ENCODE data around the gene FAM89B.

FAM89B gene

DNA sequence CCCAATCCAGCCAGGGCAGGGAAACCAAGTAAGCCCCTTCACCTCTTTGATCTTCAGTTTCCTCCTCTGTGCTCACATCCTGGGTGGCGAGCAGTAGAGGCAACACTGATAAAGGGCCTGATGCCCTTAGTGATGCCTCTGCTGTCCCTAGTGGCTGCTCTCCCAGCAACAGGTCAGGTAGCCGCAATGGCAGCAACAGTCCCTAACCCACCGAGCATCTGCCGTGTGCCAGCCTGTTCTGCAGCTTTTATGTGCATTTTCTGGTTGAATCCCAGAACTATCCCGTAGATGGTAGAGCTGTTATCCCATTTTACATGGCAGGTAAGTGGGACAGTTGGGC is 42.2 kb upstream of the FAM89B start:
- no peak overlapping the region for H3K27ac ChIP-seq (ENCODE audit: low read depth, low read length)
- H3K36me3 ChIP-seq (ENCODE audit: control insufficient read depth, insufficient read depth, low read length): peaks cover 66% of the 10 kb centered on the region
- H3K9ac ChIP-seq (ENCODE audit: low read length): no peak overlapping the region
- peaks cover 6% of the 10 kb centered on the region for H3K4me1 ChIP-seq (ENCODE audit: control insufficient read depth, insufficient read depth, low read length)
- no peaks in the 10 kb centered on the region for H3K9me3 ChIP-seq (ENCODE audit: control insufficient read depth, insufficient read depth, low read depth, low read length)
- H3K4me3 ChIP-seq (ENCODE audit: low read depth, low read length): no peak overlapping the region
- H3K27me3 ChIP-seq (ENCODE audit: control insufficient read depth, insufficient read depth, low read length): no peaks in the 10 kb centered on the region

DNA sequence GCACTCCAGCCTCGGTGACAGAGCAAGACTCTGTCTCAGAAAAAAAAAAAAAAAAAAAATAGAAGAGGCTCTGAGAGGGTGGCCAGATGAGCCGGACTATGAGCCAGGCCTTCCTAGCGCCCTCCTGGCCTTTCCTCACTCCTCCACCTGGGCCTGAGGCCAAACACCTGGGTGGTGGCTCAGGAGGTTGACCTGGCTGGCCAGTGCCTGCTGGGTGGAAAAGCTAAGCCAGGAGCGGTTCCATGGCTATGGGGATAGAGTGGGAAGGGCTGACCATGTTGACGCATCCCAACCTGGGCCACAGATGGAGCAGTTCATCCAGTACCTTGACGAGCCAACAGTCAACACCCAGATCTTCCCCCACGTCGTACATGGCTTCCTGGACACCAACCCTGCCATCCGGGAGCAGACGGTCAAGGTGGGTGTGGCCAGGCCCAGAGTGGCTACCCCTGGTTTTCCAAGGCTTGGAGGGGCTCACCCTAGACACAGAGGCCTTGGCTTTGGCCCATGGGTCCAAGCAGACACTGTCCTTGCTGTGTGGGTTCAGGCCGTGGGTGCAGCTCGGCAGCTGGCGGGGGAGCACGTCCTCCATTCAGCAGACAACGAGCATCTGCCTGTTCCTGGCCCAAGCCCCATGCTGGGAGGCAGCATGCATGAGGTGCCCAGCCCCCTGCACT is 39.8 kb upstream of the FAM89B start:
- Histone ChIP-seq H3K27me3 (ENCODE audit: control insufficient read depth, insufficient read depth, low read length) (no peaks in the 10 kb centered on the region), H3K9me3 (ENCODE audit: control insufficient read depth, insufficient read depth, low read depth, low read length) (no peaks in the 10 kb centered on the region), H3K4me3 (ENCODE audit: low read depth, low read length) (no peak overlapping the region), H3K27ac (ENCODE audit: low read depth, low read length) (no peak overlapping the region), H3K9ac (ENCODE audit: low read length) (no peak overlapping the region), H3K36me3 (ENCODE audit: control insufficient read depth, insufficient read depth, low read length) (peaks cover 74% of the 10 kb centered on the region), H3K4me1 (ENCODE audit: control insufficient read depth, insufficient read depth, low read length) (no peaks in the 10 kb centered on the region)

DNA sequence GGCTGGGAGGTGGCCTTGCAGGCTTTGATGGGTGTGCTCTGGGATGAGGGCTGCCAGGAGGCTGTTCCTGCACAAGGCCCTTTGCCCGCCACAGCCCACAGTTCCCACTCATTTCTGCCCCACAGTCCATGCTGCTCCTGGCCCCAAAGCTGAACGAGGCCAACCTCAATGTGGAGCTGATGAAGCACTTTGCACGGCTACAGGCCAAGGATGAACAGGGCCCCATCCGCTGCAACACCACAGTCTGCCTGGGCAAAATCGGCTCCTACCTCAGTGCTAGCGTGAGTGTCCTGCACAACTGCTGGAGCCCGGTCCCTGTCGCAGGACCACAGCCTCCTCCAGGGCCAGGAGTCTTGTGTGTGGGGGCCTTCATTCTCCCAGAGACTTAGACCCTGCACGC is 37.2 kb upstream of the FAM89B start:
- H3K36me3 ChIP-seq (ENCODE audit: control insufficient read depth, insufficient read depth, low read length): peaks cover 61% of the 10 kb centered on the region
- H3K9me3 ChIP-seq (ENCODE audit: control insufficient read depth, insufficient read depth, low read depth, low read length): no peaks in the 10 kb centered on the region
- no peaks in the 10 kb centered on the region; the same call in 1 of the 2 replicates for H3K4me1 ChIP-seq (ENCODE audit: control insufficient read depth, insufficient read depth, low read length)
- no peak overlapping the region for H3K4me3 ChIP-seq (ENCODE audit: low read depth, low read length)
- H3K27me3 ChIP-seq (ENCODE audit: control insufficient read depth, insufficient read depth, low read length): peaks cover 26% of the 10 kb centered on the region
- H3K9ac ChIP-seq (ENCODE audit: low read length): no peak overlapping the region
- H3K27ac ChIP-seq (ENCODE audit: low read depth, low read length): no peak overlapping the region

DNA sequence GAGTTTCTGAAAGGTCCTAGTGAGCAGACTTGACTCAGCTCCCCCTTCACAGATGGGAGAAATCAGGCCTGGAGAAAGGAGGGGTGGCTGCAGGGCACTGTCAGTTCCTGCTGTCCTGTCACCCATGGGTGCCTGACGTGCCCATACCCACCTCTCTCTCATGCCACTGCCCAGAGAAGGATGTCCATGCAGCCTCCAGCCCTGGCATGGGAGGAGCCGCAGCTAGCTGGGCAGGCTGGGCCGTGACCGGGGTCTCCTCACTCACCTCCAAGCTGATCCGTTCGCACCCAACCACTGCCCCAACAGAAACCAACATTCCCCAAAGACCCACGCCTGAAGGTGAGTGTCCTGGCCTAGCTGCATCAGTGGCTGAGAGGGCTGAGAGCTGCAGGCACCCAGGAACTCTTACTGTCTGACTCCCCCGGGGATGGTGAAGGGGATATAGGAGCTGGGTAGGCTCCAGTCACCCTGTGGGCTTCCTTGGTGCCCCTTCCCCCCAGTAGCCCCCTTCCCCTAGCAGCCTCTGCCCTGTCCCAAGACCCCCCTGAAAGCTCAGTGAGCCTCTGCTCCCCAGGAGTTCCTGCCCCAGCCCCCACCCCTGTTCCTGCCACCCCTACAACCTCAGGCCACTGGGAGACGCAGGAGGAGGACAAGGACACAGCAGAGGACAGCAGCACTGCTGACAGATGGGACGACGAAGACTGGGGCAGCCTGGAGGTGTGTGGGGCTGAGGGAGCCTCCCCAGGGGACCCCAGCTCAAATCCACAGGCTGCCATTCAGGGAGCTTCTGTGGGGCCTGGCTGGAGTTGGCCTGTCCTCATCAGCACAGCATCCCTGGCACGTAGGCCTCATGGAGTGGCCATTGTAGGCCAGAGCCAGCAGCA is 35.7 kb upstream of the FAM89B start:
- Histone ChIP-seq H3K9me3 (ENCODE audit: control insufficient read depth, insufficient read depth, low read depth, low read length) (no peaks in the 10 kb centered on the region), H3K4me1 (ENCODE audit: control insufficient read depth, insufficient read depth, low read length) (peaks cover 3% of the 10 kb centered on the region; the same call in 1 of the 2 replicates), H3K27me3 (ENCODE audit: control insufficient read depth, insufficient read depth, low read length) (peaks cover 32% of the 10 kb centered on the region), H3K27ac (ENCODE audit: low read depth, low read length) (no peak overlapping the region), H3K36me3 (ENCODE audit: control insufficient read depth, insufficient read depth, low read length) (peaks cover 46% of the 10 kb centered on the region), H3K9ac (ENCODE audit: low read length) (no peak overlapping the region), H3K4me3 (ENCODE audit: low read depth, low read length) (no peak overlapping the region)

DNA sequence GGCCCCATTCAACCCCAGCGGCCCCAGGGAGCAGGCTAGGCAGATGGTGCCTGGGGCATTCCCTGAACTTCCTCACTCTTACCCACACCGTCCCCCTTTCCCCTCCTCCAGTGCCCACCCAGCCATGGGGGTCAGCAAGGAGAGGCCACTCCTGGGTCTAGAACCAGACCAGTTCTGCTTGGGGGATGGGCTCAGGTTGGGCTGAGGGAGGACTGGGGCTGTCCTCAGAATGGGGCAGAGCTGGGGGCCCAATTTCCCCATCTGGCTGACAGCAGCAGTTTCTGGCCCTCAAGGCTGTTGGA is 35.1 kb upstream of the FAM89B start:
- H3K9ac ChIP-seq (ENCODE audit: low read length): no peak overlapping the region
- H3K36me3 ChIP-seq (ENCODE audit: control insufficient read depth, insufficient read depth, low read length): peaks cover 42% of the 10 kb centered on the region
- peaks cover 35% of the 10 kb centered on the region for H3K27me3 ChIP-seq (ENCODE audit: control insufficient read depth, insufficient read depth, low read length)
- H3K4me3 ChIP-seq (ENCODE audit: low read depth, low read length): no peak overlapping the region
- H3K27ac ChIP-seq (ENCODE audit: low read depth, low read length): no peak overlapping the region
- peaks cover 3% of the 10 kb centered on the region; the same call in 1 of the 2 replicates for H3K4me1 ChIP-seq (ENCODE audit: control insufficient read depth, insufficient read depth, low read length)
- H3K9me3 ChIP-seq (ENCODE audit: control insufficient read depth, insufficient read depth, low read depth, low read length): no peaks in the 10 kb centered on the region

DNA sequence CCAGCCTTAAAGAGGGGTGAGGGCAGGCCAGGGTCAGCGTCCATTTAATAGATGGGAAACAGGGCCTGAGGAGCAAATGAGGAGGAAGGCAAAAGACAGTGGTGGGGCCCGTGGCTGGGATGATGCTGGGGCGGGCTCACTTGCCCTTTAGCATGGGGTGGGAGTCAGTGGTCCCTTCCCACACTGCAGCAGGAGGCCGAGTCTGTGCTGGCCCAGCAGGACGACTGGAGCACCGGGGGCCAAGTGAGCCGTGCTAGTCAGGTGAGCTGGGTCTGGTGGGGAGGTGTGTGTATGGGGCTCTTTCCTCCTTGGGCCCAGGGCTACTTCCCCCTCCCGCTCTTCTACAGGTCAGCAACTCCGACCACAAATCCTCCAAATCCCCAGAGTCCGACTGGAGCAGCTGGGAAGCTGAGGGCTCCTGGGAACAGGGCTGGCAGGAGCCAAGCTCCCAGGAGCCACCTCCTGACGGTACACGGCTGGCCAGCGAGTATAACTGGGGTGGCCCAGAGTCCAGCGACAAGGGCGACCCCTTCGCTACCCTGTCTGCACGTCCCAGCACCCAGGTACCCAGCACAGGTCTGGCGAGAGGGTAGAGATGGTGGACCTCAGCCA is 34.6 kb upstream of the FAM89B start:
- no peak overlapping the region for H3K9ac ChIP-seq (ENCODE audit: low read length)
- no peak overlapping the region for H3K27ac ChIP-seq (ENCODE audit: low read depth, low read length)
- no peaks in the 10 kb centered on the region for H3K9me3 ChIP-seq (ENCODE audit: control insufficient read depth, insufficient read depth, low read depth, low read length)
- H3K36me3 ChIP-seq (ENCODE audit: control insufficient read depth, insufficient read depth, low read length): peaks cover 37% of the 10 kb centered on the region
- peaks cover 3% of the 10 kb centered on the region; the same call in 1 of the 2 replicates for H3K4me1 ChIP-seq (ENCODE audit: control insufficient read depth, insufficient read depth, low read length)
- peaks cover 35% of the 10 kb centered on the region for H3K27me3 ChIP-seq (ENCODE audit: control insufficient read depth, insufficient read depth, low read length)
- H3K4me3 ChIP-seq (ENCODE audit: low read depth, low read length): no peak overlapping the region

DNA sequence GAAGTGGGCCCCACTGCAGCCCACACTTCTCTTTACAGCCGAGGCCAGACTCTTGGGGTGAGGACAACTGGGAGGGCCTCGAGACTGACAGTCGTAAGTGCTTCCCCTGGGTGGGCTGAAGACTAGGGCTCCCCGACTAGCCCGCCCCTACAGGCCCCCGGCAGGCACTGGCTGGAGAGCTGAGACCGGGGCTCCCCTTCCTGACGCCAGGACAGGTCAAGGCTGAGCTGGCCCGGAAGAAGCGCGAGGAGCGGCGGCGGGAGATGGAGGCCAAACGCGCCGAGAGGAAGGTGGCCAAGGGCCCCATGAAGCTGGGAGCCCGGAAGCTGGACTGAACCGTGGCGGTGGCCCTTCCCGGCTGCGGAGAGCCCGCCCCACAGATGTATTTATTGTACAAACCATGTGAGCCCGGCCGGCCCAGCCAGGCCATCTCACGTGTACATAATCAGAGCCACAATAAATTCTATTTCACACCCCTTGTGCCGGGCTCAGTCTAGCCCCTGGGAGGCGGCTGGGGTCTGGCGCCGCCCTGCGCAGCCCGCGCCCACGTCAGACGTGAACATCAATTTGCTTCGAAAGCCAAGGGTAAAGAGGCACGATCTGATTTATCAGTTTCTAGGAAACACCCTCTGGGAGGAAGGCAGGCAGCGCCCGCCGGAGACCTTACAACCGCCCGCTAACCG is 34.0 kb upstream of the FAM89B start:
- H3K9me3 ChIP-seq (ENCODE audit: control insufficient read depth, insufficient read depth, low read depth, low read length): no peaks in the 10 kb centered on the region
- H3K9ac ChIP-seq (ENCODE audit: low read length): no peak overlapping the region
- H3K4me3 ChIP-seq (ENCODE audit: low read depth, low read length): peak overlapping the region; percentile 80; the same call in 1 of the 2 replicates
- peaks cover 31% of the 10 kb centered on the region for H3K36me3 ChIP-seq (ENCODE audit: control insufficient read depth, insufficient read depth, low read length)
- no peak overlapping the region for H3K27ac ChIP-seq (ENCODE audit: low read depth, low read length)
- H3K4me1 ChIP-seq (ENCODE audit: control insufficient read depth, insufficient read depth, low read length): peaks cover 3% of the 10 kb centered on the region; the same call in 1 of the 2 replicates
- H3K27me3 ChIP-seq (ENCODE audit: control insufficient read depth, insufficient read depth, low read length): peaks cover 35% of the 10 kb centered on the region

DNA sequence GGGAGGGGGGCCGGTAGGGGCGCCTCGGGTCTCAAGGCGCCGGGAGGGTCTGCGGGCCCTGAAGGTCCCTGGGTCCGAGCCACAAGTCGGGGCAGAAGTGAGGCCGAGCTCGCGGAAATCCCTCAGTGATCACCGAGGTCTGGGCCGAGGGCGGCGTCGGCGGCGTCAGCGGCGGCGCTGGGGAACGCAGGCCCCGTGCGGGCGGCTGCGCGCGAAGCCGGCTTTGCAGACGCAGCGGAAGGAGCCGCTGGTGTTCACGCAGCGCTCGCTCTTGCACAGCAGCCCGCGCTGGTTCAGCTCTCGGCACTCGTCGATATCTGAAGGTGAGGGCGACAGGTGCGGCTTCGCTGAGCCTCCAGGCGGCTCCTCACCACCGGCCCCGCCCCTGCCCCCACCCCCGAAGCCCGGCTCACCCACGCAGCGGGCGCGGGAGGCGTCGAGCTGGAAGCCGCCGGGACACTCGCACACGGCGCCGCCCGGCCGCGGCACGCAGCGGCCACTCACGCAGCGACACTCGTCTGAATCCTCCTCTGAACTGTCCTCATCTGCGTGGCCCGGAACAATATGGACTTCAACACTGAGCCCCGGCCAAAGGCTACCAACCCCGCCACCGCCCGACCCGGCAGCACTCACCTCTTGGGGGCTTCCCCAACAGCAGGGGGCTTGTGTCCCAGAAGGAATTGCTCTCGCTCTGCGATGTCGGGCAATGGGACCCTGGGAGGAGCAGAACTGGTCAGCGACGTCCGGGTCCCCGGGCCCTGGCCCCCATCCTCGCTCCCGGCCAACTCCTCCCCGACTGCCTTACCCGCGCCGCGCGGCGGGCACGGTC is 33.2 kb upstream of the FAM89B start:
- Histone ChIP-seq H3K4me3 (ENCODE audit: low read depth, low read length) (peak overlapping the region; percentile 80), H3K27ac (ENCODE audit: low read depth, low read length) (no peak overlapping the region), H3K27me3 (ENCODE audit: control insufficient read depth, insufficient read depth, low read length) (peaks cover 40% of the 10 kb centered on the region), H3K36me3 (ENCODE audit: control insufficient read depth, insufficient read depth, low read length) (peaks cover 29% of the 10 kb centered on the region), H3K9ac (ENCODE audit: low read length) (peak overlapping the region; percentile 34), H3K9me3 (ENCODE audit: control insufficient read depth, insufficient read depth, low read depth, low read length) (no peaks in the 10 kb centered on the region), H3K4me1 (ENCODE audit: control insufficient read depth, insufficient read depth, low read length) (peaks cover 3% of the 10 kb centered on the region; the same call in 1 of the 2 replicates)

DNA sequence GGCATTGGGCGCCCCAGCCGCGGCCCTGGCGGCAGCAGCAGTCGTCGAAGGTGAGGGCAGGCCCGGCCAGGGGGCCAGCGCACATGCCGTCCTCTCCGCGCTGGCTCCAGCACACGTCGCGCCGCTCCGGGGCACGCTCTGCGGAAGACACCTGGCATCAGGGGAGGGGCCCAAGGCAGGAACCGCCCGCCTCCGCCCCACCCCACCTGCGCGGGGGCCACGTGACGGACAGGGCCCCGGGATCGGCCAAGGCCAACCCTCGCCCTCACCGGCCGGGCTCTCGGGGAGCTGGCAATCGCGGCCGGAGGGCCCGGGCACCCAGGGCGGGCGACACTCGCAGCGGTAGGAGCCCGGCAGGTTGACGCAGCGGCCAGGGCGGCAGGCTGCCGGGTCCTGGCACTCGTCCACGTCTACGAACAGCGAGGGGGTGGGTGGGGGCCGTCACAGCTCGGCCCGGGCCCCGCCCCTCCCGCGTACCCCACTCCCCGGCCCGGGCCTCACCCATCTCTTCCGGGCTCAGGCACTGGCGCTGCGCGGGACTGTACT is 32.5 kb upstream of the FAM89B start:
- H3K9ac ChIP-seq (ENCODE audit: low read length): peak overlapping the region; percentile 54
- H3K4me1 ChIP-seq (ENCODE audit: control insufficient read depth, insufficient read depth, low read length): peaks cover 3% of the 10 kb centered on the region; the same call in 1 of the 2 replicates
- H3K27ac ChIP-seq (ENCODE audit: low read depth, low read length): no peak overlapping the region
- peaks cover 27% of the 10 kb centered on the region for H3K36me3 ChIP-seq (ENCODE audit: control insufficient read depth, insufficient read depth, low read length)
- H3K4me3 ChIP-seq (ENCODE audit: low read depth, low read length): peak overlapping the region; percentile 80
- no peaks in the 10 kb centered on the region for H3K9me3 ChIP-seq (ENCODE audit: control insufficient read depth, insufficient read depth, low read depth, low read length)
- H3K27me3 ChIP-seq (ENCODE audit: control insufficient read depth, insufficient read depth, low read length): peaks cover 47% of the 10 kb centered on the region

Measured in HUES6 (cell line).